ENCODE measurements around the gene GABBR1.

- TF ChIP-seq POLR2AphosphoS5 (IDR thresholded peaks at IDR 0.05; ENCODE audit: low read depth, low read length) (no peak), TAF1 (IDR thresholded peaks at IDR 0.05; ENCODE audit: borderline replicate concordance, low read depth, low read length) (no peak), POLR2A (IDR thresholded peaks at IDR 0.05; ENCODE audit: low read depth, low read length) (no peak)
Observed at GRCh38 chr6:29656157-29656556, 23.2 kb upstream of the GABBR1 start.

Measured in GM12892 (cell line).